Fibroblast of lung (primary cell): ENCODE data around the gene OGFOD3.
"Not testable (repeated sequence)": the region's sequence is repeated elsewhere in the genome, so short reads cannot be mapped to it uniquely, and the experiment has no call there.

Experiments used
- CTCF ChIP-seq, 2 donors: IDR thresholded peaks in 1 of 2; conservative IDR thresholded peaks in 1 of 2; 1 replicate in 1 of 2; 2 replicates in 1 of 2; pipeline ENCODE4 v1.5.1; 2011 to 2012; ENCODE audit warnings: low read length in 2 of 2, control low read depth in 1 of 2, inconsistent platforms in 1 of 2, low read depth in 1 of 2, mild to moderate bottlenecking in 1 of 2
- EZH2 ChIP-seq: IDR thresholded peaks from 2 replicates; pipeline ENCODE4 v1.5.1; 2012; ENCODE audit warnings: low read length, control low read depth, mild to moderate bottlenecking; ENCODE audit errors: missing control alignments

GRCh38 chr17:82382220-82382932, 36.0 kb downstream of the OGFOD3 start:
- TF ChIP-seq CTCF (conservative IDR thresholded peaks at IDR 0.05 in 1 of 2, IDR thresholded peaks at IDR 0.05 in 1 of 2; ENCODE audit: low read depth in 1 of 2, low read length in 2 of 2); EZH2: not testable (repeated sequence)
